Loucy (cell line): ENCODE data around the gene CDH4.

Experiments used
- H2AFZ ChIP-seq: fragments of 200-600 bp; sonication (generic); 2 replicates; pipeline ENCODE4 v1.6.0; 2016; ENCODE audit warnings: antibody characterized with exemption, mild to moderate bottlenecking, low read length, moderate library complexity
- H3F3A ChIP-seq: fragments of 200-600 bp; 2 replicates; pipeline ENCODE4 v1.6.0; 2016; ENCODE audit warnings: antibody characterized with exemption, low read depth, mild to moderate bottlenecking
- H3K27me3 ChIP-seq: fragments of 200-600 bp; sonication (generic); 2 replicates; pipeline ENCODE4 v1.6.1; 2014; ENCODE audit warnings: low read length, mild to moderate bottlenecking; ENCODE audit not compliant: insufficient read depth, poor library complexity, severe bottlenecking
- H3K36me3 ChIP-seq: fragments of 200-600 bp; sonication (generic); 2 replicates; pipeline ENCODE4 v1.6.1; 2016; ENCODE audit warnings: low read length; ENCODE audit not compliant: insufficient read depth
- H3K4me1 ChIP-seq: fragments of 200-600 bp; sonication (generic); 2 replicates; pipeline ENCODE4 v1.5.1; 2014; ENCODE audit warnings: low read length, mild to moderate bottlenecking; ENCODE audit not compliant: insufficient read depth, poor library complexity, severe bottlenecking
- H3K4me2 ChIP-seq: fragments of 200-600 bp; sonication (generic); 2 replicates; pipeline ENCODE4 v1.6.0; 2014; ENCODE audit warnings: antibody characterized with exemption, low read length, low read depth, mild to moderate bottlenecking; ENCODE audit not compliant: poor library complexity, severe bottlenecking
- H3K4me3 ChIP-seq: fragments of 200-600 bp; sonication (generic); 2 replicates; pipeline ENCODE4 v1.5.1; 2014; ENCODE audit warnings: low read length, mild to moderate bottlenecking, mixed read lengths; ENCODE audit not compliant: poor library complexity, severe bottlenecking
- H3K79me2 ChIP-seq: fragments of 200-600 bp; sonication (generic); 2 replicates; pipeline ENCODE4 v1.6.1; 2014; ENCODE audit warnings: low read length; ENCODE audit not compliant: insufficient read depth
- H3K9ac ChIP-seq: fragments of 200-600 bp; sonication (generic); 2 replicates; pipeline ENCODE4 v1.6.0; 2014; ENCODE audit warnings: mild to moderate bottlenecking, low read depth, low read length, moderate library complexity; ENCODE audit not compliant: poor library complexity, severe bottlenecking
- H3K9me2 ChIP-seq: fragments of 200-600 bp; sonication (generic); replicated peaks from 2 replicates; pipeline ENCODE4 v1.6.1; 2016; ENCODE audit warnings: low read depth, low read length, mixed read lengths
- H3K9me3 ChIP-seq: fragments of 200-600 bp; sonication (generic); 2 replicates; pipeline ENCODE4 v1.6.1; 2014; ENCODE audit warnings: mild to moderate bottlenecking, antibody characterized with exemption, low read length, low read depth; ENCODE audit not compliant: insufficient read depth
- H4K20me1 ChIP-seq: fragments of 200-600 bp; sonication (generic); 2 replicates; pipeline ENCODE4 v1.6.0; 2014; ENCODE audit warnings: antibody characterized with exemption, low read length, mild to moderate bottlenecking; ENCODE audit not compliant: insufficient read depth, poor library complexity, severe bottlenecking
- EZH2phosphoT487 ChIP-seq: fragments of 200-600 bp; IDR thresholded peaks from 2 replicates; pipeline ENCODE4 v1.6.1; 2018; ENCODE audit warnings: antibody characterized with exemption, mild to moderate bottlenecking, moderate library complexity, borderline replicate concordance
- TF ChIP-seq, protein P1 (sequence below): fragments of 200-600 bp; sonication (generic); conservative IDR thresholded peaks from 2 replicates; pipeline ENCODE4 v1.5.1; 2014; ENCODE audit warnings: mild to moderate bottlenecking, antibody characterized with exemption, low read length

CDH4 gene

DNA sequence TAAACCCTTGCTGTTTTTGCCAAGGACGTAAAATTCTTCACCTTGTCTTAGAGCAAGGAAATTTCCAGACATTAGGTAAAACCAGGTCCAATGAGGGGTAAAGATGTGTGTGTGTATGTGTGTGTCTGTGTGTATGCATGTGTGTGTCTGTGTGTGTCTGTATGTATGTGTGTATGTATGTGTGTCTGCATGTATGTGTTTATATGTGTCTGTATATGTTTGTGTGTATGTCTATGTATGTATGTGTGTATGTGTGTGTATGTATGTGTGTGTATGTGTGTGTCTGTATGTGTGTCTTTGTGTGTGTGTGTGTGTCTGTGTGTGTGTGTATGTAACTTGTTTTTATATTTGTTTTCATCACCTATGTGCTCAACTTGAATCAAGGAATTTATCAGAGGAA lies 439.9 kb downstream of the CDH4 start:
- TF ChIP-seq, protein P1, sequence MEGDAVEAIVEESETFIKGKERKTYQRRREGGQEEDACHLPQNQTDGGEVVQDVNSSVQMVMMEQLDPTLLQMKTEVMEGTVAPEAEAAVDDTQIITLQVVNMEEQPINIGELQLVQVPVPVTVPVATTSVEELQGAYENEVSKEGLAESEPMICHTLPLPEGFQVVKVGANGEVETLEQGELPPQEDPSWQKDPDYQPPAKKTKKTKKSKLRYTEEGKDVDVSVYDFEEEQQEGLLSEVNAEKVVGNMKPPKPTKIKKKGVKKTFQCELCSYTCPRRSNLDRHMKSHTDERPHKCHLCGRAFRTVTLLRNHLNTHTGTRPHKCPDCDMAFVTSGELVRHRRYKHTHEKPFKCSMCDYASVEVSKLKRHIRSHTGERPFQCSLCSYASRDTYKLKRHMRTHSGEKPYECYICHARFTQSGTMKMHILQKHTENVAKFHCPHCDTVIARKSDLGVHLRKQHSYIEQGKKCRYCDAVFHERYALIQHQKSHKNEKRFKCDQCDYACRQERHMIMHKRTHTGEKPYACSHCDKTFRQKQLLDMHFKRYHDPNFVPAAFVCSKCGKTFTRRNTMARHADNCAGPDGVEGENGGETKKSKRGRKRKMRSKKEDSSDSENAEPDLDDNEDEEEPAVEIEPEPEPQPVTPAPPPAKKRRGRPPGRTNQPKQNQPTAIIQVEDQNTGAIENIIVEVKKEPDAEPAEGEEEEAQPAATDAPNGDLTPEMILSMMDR = no peak
- no peak for TF ChIP-seq EZH2phosphoT487
- H3K9ac ChIP-seq = no peak overlapping the region
- no peaks in the 10 kb centered on the region for H3K9me2 ChIP-seq
- no peaks in the 10 kb centered on the region for H3K79me2 ChIP-seq
- H3K36me3 ChIP-seq = no peaks in the 10 kb centered on the region; the same call in 1 of the 2 replicates
- H3K4me2 ChIP-seq = no peak overlapping the region
- H3K27me3 ChIP-seq = no peaks in the 10 kb centered on the region
- no peaks in the 10 kb centered on the region for H3K4me1 ChIP-seq
- no peaks in the 10 kb centered on the region for H3K9me3 ChIP-seq
- no peaks in the 10 kb centered on the region for H4K20me1 ChIP-seq
- H3F3A ChIP-seq = no peaks in the 10 kb centered on the region
- no peak overlapping the region for H3K4me3 ChIP-seq
- no peak overlapping the region for H2AFZ ChIP-seq

DNA sequence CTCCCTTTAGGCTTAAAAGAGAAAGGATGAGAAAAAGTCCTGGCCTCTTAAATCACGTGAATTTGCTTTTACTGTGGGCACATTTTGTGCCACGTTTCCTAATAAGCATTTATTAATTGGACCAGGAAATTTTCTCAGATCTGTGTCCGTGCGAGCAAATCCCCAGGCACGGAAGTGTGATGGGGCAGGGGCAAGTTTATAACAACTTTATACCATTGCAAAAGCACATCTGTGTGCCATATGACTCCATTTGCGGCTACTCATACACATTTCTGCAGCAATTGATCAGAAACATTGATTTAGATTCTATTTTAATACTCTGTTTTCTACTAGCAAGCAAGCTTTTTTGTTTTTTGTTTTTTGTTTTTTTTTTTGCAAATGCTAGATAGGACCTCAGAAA lies 440.4 kb downstream of the CDH4 start:
- H3K36me3 ChIP-seq = no peaks in the 10 kb centered on the region; the same call in 1 of the 2 replicates
- no peak overlapping the region for H2AFZ ChIP-seq
- H3K9ac ChIP-seq = no peak overlapping the region
- no peaks in the 10 kb centered on the region for H4K20me1 ChIP-seq
- H3K9me2 ChIP-seq = no peaks in the 10 kb centered on the region
- no peaks in the 10 kb centered on the region for H3K79me2 ChIP-seq
- H3K4me2 ChIP-seq = no peak overlapping the region
- H3K4me1 ChIP-seq = no peaks in the 10 kb centered on the region
- no peaks in the 10 kb centered on the region for H3F3A ChIP-seq
- H3K27me3 ChIP-seq = no peaks in the 10 kb centered on the region
- TF ChIP-seq, protein P1 = no peak
- TF ChIP-seq EZH2phosphoT487 = no peak
- no peak overlapping the region for H3K4me3 ChIP-seq
- H3K9me3 ChIP-seq = no peaks in the 10 kb centered on the region

DNA sequence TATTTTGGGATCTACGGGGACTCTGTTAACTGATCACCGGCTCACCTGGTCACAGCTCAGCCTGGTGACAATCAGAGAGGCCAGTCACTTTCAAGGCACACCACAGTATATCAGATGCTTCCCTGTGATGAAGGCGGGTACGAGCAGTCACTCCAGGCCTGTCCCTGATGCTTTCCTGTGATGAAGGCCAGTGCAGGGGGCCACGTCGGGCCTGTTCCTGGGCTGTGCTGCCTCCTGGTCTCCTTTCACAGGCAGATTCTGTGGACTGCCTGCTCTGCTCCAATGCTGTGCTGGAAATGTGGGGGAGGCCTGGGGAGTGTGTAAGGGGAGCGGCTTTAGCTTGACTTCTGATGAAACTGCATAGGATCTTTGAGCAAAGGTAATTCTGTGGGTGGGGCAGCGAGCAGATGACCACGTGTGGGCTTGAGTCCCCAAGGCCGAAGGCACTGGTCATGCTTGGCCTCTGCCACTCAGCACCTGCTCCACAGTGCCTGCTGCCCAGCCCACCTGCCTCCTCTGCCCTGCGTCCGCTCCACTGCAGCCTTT lies 441.1 kb downstream of the CDH4 start:
- H3K4me1 ChIP-seq = no peaks in the 10 kb centered on the region
- no peak for TF ChIP-seq EZH2phosphoT487
- TF ChIP-seq, protein P1 = no peak
- no peaks in the 10 kb centered on the region for H3K9me2 ChIP-seq
- no peaks in the 10 kb centered on the region for H3K79me2 ChIP-seq
- H4K20me1 ChIP-seq = no peaks in the 10 kb centered on the region
- no peaks in the 10 kb centered on the region for H3K9me3 ChIP-seq
- no peaks in the 10 kb centered on the region for H3K27me3 ChIP-seq
- H3F3A ChIP-seq = no peaks in the 10 kb centered on the region
- H3K4me2 ChIP-seq = no peak overlapping the region
- no peak overlapping the region for H3K4me3 ChIP-seq
- no peaks in the 10 kb centered on the region; the same call in 1 of the 2 replicates for H3K36me3 ChIP-seq
- H3K9ac ChIP-seq = no peak overlapping the region
- H2AFZ ChIP-seq = no peak overlapping the region
